Astrocyte of the spinal cord (primary cell): ENCODE data around the gene TOB1.
"Not testable (repeated sequence)": the region's sequence is repeated elsewhere in the genome, so short reads cannot be mapped to it uniquely, and the experiment has no call there.

Experiments used
- DNase-seq: peaks from one replicate; pipeline ENCODE4 v3.0.0; 2011; ENCODE audit warnings: low read depth, low spot score
- H3K4me3 ChIP-seq: 2 replicates; pipeline ENCODE4 v1.5.1; 2011; ENCODE audit warnings: low read depth, mild to moderate bottlenecking, low read length, moderate library complexity
- CTCF ChIP-seq: IDR thresholded peaks from 2 replicates; pipeline ENCODE4 v1.5.1; 2012; ENCODE audit warnings: low read depth, mild to moderate bottlenecking, low read length, inconsistent platforms
- in situ Hi-C: cut with HindIII; loops from 2 replicates; pipeline ENCODE4 v1.10.0; 2017; ENCODE audit warnings: low sequenced_read_pairs

The TOB1 gene

DNA sequence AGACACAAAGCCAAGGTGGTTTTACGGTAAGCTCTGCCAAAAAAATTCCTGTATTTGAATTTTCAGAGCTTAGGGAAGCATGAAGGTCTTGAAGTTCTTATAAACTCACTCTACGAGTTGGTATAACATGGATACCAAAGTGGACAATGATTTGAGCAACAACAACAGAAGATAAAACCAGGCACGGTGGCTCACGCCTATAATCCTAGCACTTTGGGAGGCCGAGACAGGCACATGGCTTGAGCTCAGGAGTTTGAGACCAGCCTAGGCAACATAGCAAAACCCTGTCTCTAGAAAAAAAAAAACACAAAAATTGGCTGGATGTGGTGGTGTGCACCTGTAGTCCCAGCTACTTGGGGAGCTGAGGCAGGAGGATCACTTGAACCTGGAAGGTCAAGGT is 12.9 kb upstream of the TOB1 start:
- in situ Hi-C loops, result no loop called here

GRCh38 chr17:50877838-50878237 is 11.7 kb upstream of the TOB1 start:
- no peak for TF ChIP-seq CTCF
- in situ Hi-C loops, result no loop called here
- no peak overlapping the region for H3K4me3 ChIP-seq
- DNase-seq, result no peak

More for the DNA sequence above, 12.9 kb upstream of the TOB1 start:
- TF ChIP-seq CTCF, result no peak
- DNase-seq, result no peak
- no peak overlapping the region for H3K4me3 ChIP-seq

DNA sequence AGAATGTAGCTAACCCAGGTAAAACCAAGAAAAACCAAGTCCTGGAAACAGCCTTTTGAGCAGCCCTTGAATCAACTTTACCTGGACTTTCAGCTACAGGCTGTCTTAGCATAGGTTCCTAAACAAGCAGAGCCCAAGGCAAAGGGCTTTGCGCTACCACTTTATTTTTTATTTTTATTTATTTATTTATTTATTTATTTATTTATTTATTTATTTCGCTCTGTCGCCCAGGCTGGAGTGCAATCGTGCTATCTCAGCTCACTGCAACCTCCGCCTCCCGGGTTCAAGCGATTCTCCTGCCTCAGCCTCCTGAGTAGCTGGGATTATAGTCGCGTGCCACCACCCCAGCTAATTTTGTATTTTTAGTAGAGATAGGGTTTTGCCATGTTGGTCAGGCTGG is 10.9 kb upstream of the TOB1 start:
- DNase-seq, H3K4me3 ChIP-seq, in situ Hi-C loops: not testable (repeated sequence)

- in situ Hi-C loops, result no loop called here
- no peak overlapping the region for H3K4me3 ChIP-seq
- TF ChIP-seq CTCF, result no peak
- no peak for DNase-seq
Observed at GRCh38 chr17:50875074-50875473, 8.9 kb upstream of the TOB1 start.

DNA sequence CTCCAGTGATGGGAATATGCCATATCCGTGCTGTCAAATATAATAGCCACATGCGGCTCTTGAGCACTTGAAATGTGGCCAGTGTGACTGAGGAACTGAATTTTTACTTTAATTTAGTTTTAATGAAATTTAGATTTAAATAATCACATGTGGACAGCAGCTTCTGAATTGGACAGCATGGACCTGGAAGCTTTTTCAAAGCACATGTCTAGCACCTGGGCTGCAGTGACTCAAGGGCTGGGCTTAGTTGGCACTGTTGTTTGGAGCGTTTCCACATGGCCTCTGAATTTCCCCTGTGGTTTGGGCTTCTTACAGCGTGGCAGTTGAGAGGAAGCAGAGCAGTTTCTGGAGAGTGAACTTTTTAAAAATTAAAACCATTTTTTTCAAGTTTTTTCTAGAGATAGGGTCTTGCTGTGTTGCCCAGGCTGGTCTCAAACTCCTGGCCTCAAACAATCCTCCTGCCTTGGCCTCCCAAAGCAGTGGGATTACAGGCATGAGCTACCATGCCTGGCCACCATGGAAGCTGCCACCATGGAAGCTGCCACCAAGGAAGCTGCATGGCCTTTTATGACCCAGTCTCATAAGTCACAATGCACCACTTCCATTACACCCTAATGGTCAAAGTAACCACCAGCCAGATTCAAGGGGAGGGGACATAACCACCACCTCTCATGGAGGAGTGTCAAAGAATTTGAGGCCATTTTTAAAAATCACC is 6.7 kb upstream of the TOB1 start:
- H3K4me3 ChIP-seq, result no peak overlapping the region
- TF ChIP-seq CTCF, result no peak
- in situ Hi-C loops, result no loop called here
- peak; percentile 48 for DNase-seq

DNA sequence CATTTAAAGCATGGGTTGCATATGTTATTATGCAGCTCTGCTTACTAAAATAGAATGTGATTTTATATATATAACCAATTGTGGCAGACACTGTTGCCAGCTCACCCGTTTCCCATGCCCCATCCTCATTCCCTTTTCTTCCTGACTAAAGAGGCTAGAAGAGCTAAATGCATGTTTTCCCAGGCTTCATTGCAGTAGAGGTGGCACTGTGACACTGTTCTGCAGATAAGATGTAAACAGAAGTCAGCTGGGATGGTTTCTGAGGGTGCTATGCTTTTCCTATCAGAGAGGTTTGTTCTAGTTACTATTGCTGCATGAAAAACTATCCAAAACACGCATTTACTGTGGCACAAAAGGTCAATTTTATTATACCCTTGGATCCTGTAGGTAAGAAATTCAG is 5.7 kb upstream of the TOB1 start:
- H3K4me3 ChIP-seq, result no peak overlapping the region
- TF ChIP-seq CTCF, result no peak
- DNase-seq, result no peak
- in situ Hi-C loops, result no loop called here

GRCh38 chr17:50871364-50871763 is 5.2 kb upstream of the TOB1 start:
- no peak for TF ChIP-seq CTCF
- no peak for DNase-seq
- no peak overlapping the region for H3K4me3 ChIP-seq
- in situ Hi-C loops, result no loop called here
